Measurements from ENCODE around the gene FHL3. TPM values are rescaled to one million over a fixed set of nuclear protein-coding genes. Genes with fewer than 3 reads are reported as not detected.
A peak's percentile ranks its signal among the peaks of the same experiment; 100 is the strongest.

Gene FHL3
- total RNA-seq, 1 experiment from 2014 or later: 106 TPM

DNA sequence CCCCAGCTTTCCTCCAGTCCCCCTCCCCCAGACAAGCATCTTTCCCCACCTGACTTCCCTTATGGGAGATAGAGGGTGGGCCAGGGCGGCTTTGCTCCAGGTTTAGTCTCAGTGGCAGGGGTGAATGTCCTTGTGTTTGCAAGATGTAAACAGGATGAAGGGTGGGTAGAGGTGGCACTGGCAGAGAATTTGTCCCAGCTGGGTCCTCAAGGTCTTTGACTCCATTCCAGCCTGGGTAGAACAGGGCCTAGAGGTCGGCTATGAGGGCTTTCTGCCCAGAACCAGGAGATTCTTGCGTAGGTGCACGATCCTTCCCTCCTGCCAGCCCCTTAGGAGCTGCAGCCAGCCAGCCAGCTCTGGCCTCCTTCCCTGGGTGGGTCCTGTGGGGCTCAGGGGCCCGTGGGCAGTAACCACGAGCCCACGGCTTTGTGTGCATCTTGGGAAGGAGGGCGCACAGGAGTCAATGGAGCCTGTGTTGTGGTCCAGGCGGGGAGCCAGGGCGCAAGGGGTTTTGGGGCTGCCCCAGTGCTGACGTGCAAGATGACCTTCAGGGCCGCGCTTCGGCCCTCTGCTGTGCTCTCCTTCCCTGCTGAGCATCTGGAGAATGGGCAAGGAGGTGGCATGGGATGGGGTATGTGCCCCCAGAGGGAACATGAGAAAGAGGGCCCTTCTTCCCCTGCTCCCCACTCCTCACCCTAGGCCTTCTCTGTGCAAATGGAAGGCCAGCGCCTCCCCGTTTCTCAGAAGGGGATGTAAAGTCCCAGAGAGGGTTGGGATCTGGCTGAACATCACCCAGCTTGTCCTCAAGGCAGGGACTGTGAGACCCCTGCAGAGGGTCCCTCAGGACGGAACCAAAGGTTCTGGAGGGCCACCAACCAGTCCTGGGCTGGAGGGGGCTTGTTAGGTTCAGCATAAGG, 25.5 kb upstream of the FHL3 start:
- H3K27ac ChIP-seq (ENCODE audit: low read depth, low read length, poor library complexity, severe bottlenecking): peak overlapping the region; percentile 95
- no peak for TF ChIP-seq EZH2 (IDR thresholded peaks at IDR 0.05; ENCODE audit: borderline replicate concordance, low read depth, low read length, poor library complexity, severe bottlenecking)
- no peak for TF ChIP-seq CTCF (conservative IDR thresholded peaks at IDR 0.05; ENCODE audit: low read depth, low read length)
- no TSS peak for BruUV-seq (replicated peaks)
- H3K27me3 ChIP-seq (replicated peaks; ENCODE audit: insufficient read depth, low read depth, low read length, poor library complexity): no peaks in the 10 kb centered on the region
- no peak for DNase-seq (ENCODE audit: low spot score)
- peaks cover 55% of the 10 kb centered on the region for H3K4me1 ChIP-seq (ENCODE audit: insufficient read depth, low read length, poor library complexity, severe bottlenecking)
- H3K4me3 ChIP-seq (ENCODE audit: low read depth, low read length, poor library complexity, severe bottlenecking): no peak overlapping the region
- intact Hi-C loops (cut with micrococcal nuclease; ENCODE audit: unreplicated experiment): no loop called here
- POLR2A ChIA-PET (ENCODE audit: low non-redundant PET): interaction anchor here (0.6 to 0.9 kb wide), 5 partner anchors 10 to 496 kb away, joined by 3 to 4 read pairs (median 3); no protein-coding TSS in a partner anchor
- H3K36me3 ChIP-seq (ENCODE audit: insufficient read depth, low read length, poor library complexity, severe bottlenecking): peaks cover 7% of the 10 kb centered on the region
- no peaks in the 10 kb centered on the region for H3K9me3 ChIP-seq (ENCODE audit: low read depth, low read length, poor library complexity, severe bottlenecking)
- CTCF ChIA-PET: no interaction called here

DNA sequence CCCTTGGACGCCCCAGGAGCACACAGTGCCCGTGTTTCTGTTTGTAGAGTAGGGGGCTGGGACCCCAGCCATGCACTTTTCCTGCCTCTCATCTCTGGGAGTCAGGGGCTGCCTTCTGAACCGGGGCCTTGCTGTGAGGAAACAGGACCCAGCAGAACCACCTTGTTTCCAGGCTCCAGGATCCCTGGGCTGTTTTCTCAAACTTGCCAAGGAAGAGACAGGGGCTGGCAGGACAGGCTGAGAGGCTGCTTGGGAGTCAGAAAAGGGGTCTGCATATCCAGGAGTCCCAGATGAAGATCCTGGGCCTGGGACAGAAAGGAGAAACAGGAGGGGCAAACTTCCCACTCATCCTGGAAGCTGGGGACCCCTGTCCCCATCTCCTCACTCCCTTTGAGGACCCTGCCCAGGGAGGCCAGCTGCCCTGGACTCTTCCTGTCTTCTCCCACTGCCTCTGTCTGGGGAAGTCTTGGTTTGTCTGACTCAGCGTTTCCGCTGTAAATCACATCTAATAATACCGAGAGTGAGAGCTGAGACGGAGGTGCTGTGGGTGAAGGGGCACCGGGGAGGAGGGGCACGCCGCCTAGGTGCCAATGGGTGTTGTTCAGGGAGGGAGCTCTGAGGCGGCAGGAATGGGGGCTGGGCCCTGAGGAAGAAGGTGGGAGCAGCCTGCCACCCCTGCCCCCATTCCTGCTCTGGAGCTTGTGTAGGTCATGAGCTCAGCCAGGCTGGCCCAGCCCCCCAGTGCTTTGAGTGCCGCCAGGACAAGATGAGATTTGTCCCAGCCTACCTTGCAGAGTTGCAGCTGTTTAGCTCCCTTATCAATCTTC, 24.6 kb upstream of the FHL3 start:
- Histone ChIP-seq H3K9me3 (ENCODE audit: low read depth, low read length, poor library complexity, severe bottlenecking) (no peaks in the 10 kb centered on the region), H3K36me3 (ENCODE audit: insufficient read depth, low read length, poor library complexity, severe bottlenecking) (peaks cover 11% of the 10 kb centered on the region), H3K27me3 (replicated peaks; ENCODE audit: insufficient read depth, low read depth, low read length, poor library complexity) (no peaks in the 10 kb centered on the region), H3K4me1 (ENCODE audit: insufficient read depth, low read length, poor library complexity, severe bottlenecking) (peaks cover 64% of the 10 kb centered on the region), H3K27ac (ENCODE audit: low read depth, low read length, poor library complexity, severe bottlenecking) (peak overlapping the region; percentile 95), H3K4me3 (ENCODE audit: low read depth, low read length, poor library complexity, severe bottlenecking) (peak overlapping the region; percentile 6)
- POLR2A ChIA-PET (ENCODE audit: low non-redundant PET): interaction anchor here (0.6 to 0.9 kb wide), 6 partner anchors 11 to 698 kb away, joined by 3 to 4 read pairs (median 3); no protein-coding TSS in a partner anchor
- CTCF ChIA-PET: interaction anchor here (0.7 to 0.9 kb wide), 3 partner anchors 11 to 806 kb away, joined by 3 to 6 read pairs (median 4); no protein-coding TSS in a partner anchor
- no TSS peak for BruUV-seq (replicated peaks)
- TF ChIP-seq CTCF (conservative IDR thresholded peaks at IDR 0.05; ENCODE audit: low read depth, low read length): no peak
- TF ChIP-seq EZH2 (IDR thresholded peaks at IDR 0.05; ENCODE audit: borderline replicate concordance, low read depth, low read length, poor library complexity, severe bottlenecking): no peak
- DNase-seq (ENCODE audit: low spot score): peak; percentile 85
- intact Hi-C loops (cut with micrococcal nuclease; ENCODE audit: unreplicated experiment): loop anchor here (5.0 to 10.0 kb wide), 3 partner anchors 265 to 787 kb away; no protein-coding TSS in a partner anchor

DNA sequence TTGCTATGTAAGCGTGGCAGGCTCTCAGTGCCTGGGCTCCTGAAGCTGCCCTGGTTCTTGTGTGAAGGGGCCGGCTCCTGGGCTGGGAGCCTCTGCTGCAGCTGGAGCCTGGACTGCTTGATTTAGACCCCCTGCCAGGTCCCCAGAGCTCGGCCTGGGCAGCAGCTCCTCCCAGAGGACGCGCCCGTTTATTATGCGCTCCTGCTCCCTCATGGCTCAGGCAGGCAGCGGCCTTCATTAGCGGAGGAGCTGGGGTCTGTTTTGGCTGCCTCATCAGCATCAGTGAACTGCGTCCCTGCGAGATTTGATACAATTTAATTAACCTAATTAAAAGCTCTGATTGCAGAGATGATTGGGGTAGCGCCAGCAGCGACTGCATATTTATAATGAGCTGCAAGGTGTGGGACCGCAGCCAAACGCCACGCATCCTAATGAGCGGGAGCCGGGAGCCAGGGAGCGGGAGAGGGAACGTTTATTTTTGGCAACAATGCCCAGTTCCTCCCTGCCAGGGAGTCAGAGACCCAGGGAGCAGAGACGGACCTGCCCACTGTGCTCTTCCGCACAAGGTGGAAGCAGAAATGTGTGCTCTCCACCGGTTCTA, 23.9 kb upstream of the FHL3 start:
- Histone ChIP-seq H3K4me3 (ENCODE audit: low read depth, low read length, poor library complexity, severe bottlenecking) (peak overlapping the region; percentile 6), H3K9me3 (ENCODE audit: low read depth, low read length, poor library complexity, severe bottlenecking) (no peaks in the 10 kb centered on the region), H3K27me3 (replicated peaks; ENCODE audit: insufficient read depth, low read depth, low read length, poor library complexity) (no peaks in the 10 kb centered on the region), H3K36me3 (ENCODE audit: insufficient read depth, low read length, poor library complexity, severe bottlenecking) (peaks cover 16% of the 10 kb centered on the region), H3K27ac (ENCODE audit: low read depth, low read length, poor library complexity, severe bottlenecking) (peak overlapping the region; percentile 95), H3K4me1 (ENCODE audit: insufficient read depth, low read length, poor library complexity, severe bottlenecking) (peaks cover 69% of the 10 kb centered on the region)
- TF ChIP-seq EZH2 (IDR thresholded peaks at IDR 0.05; ENCODE audit: borderline replicate concordance, low read depth, low read length, poor library complexity, severe bottlenecking) (no peak), CTCF (conservative IDR thresholded peaks at IDR 0.05; ENCODE audit: low read depth, low read length) (peak; percentile 29; the same call in 1 of the 2 replicates)
- ChIA-PET CTCF (interaction anchor here (0.7 to 0.9 kb wide), 2 partner anchors 23 to 806 kb away, joined by 3 to 4 read pairs; no protein-coding TSS in a partner anchor), POLR2A (ENCODE audit: low non-redundant PET) (interaction anchor here (0.6 kb wide), 1 partner anchor 699 kb away, joined by 3 read pairs; no protein-coding TSS in a partner anchor)
- BruUV-seq (replicated peaks): no TSS peak
- peak; percentile 87 for DNase-seq (ENCODE audit: low spot score)
- intact Hi-C loops (cut with micrococcal nuclease; ENCODE audit: unreplicated experiment): loop anchor here (5.0 to 10.0 kb wide), 3 partner anchors 266 to 788 kb away; no protein-coding TSS in a partner anchor

Measured in A673 (cell line).